LNCAP (cell line): Measurements from ENCODE around the gene FBXO33.

Experiments
- CTCF ChIP-seq: fragments of 450-650 bp; IDR thresholded peaks from 2 replicates; pipeline ENCODE4 v1.5.1; 2017; ENCODE audit warnings: mild to moderate bottlenecking

FBXO33 gene

DNA sequence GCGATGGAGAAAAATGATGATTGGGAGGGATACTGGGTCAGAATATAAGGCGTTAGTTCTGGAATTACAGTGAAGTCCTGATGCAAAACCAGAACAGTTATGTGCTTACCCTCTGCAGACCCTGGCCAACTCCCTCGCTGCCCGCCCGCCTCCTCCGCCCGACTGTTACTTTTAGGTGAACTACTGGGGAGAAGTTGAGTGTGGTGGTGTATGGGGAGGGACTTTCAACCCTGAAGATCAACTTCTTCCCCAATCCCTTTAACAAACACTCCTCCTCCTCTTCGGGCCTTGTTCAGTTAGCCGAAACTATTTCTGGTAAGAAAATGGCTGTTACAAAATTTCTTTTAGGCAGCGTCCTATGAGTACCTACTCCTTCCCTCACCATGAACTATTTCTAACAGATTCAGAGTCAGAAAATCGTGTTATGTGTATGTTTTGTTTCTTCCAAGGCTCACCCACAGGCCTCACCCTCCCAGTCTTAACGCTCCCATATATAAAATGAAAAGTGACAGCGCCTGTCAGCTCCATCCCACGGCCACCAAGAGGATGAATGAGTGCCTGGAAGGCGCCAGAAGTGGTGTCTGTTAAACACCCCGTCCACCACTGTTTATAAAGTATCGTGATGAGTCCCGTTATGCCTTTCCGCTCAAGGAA, 1.3 kb downstream of the FBXO33 start:
- TF ChIP-seq CTCF = no peak

- no peak for TF ChIP-seq CTCF
Measured at GRCh38 chr14:39428118-39428517, 4.1 kb downstream of the FBXO33 start.

GRCh38 chr14:39426605-39427004, 5.6 kb downstream of the FBXO33 start:
- TF ChIP-seq CTCF = peak; percentile 55

GRCh38 chr14:39425947-39426346, 6.3 kb downstream of the FBXO33 start:
- TF ChIP-seq CTCF = no peak

DNA sequence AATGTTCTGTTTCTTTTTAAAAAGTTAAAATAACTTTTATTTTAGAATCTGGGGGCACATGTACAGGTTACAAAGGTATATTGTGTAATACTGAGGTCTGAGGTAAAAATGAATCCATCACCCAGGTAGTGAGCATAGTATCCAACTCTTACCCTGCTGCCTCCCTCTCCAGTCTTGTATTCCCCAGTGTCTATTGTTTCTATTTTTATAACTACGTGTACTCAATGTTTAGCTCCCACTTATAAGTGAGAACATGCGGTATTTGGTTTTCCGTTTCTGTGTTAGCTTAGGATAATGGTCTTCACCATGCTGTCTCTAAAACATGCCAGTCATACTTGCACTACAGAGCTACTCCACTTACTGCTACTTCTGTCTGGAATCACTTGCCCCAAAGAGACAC, 8.4 kb downstream of the FBXO33 start:
- TF ChIP-seq CTCF = no peak

- TF ChIP-seq CTCF = no peak
Measured at GRCh38 chr14:39422243-39422642, 10.0 kb downstream of the FBXO33 start.

DNA sequence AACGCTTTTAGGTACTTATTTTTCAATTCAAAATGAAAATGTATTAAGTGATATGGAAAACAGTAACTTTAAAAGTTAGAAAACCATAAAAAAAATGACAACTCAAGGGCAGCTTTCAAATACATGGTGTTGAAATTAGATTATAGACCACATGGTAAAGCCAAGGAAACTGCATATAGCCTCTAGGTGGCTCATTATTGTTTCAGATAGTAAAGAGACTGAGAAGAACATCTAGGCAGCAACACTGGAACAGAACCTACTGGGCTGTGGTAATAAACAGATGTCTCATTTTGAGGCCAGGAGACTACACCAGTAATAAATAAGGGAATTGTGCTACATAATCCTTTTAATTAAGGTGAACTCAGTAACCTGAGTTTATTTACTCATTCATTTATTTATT, 13.0 kb downstream of the FBXO33 start:
- peak; percentile 14; the same call in 1 of the 2 replicates for TF ChIP-seq CTCF

- TF ChIP-seq CTCF = 0 out of 2 replicates have a peak, but pooled peaks have one; percentile 12
Measured at GRCh38 chr14:39417014-39417413, 15.2 kb downstream of the FBXO33 start.
